ENCODE measurements around the gene SRD5A1. TPM values are rescaled to one million over a fixed set of nuclear protein-coding genes. Genes with fewer than 3 reads are reported as not detected.
"Not testable (repeated sequence)": the region's sequence is repeated elsewhere in the genome, so short reads cannot be mapped to it uniquely, and the experiment has no call there.

The SRD5A1 gene
- total and polyA plus RNA-seq, 11 donors: 0.80 to 6.7 (median 3.8) TPM

GRCh38 chr5:6659941-6660684 is 26.9 kb downstream of the SRD5A1 start:
- 94 to 95% (median 94%) methylated on average over 13 of the region's 13 CpGs for WGBS, 4 donors
- DNase-seq: no peak
- Histone ChIP-seq H3K4me3 (no peak overlapping the region), H3K4me1 (no peaks in the 10 kb centered on the region), H3K36me3 (peaks cover 0 to 53% (median 29%) of the 10 kb centered on the region in 9 donors), H3K27ac (no peak overlapping the region), H3K27me3 (no peaks in the 10 kb centered on the region), H3K9me3 (peaks cover 0 to 21% (median 12%) of the 10 kb centered on the region in 12 donors)
- no peak for TF ChIP-seq POLR2A (IDR thresholded peaks at IDR 0.05)
- TF ChIP-seq CTCF (IDR thresholded peaks at IDR 0.05): no peak
- ATAC-seq: no peak
- intact Hi-C loops (cut with DNase I): no loop called here

DNA sequence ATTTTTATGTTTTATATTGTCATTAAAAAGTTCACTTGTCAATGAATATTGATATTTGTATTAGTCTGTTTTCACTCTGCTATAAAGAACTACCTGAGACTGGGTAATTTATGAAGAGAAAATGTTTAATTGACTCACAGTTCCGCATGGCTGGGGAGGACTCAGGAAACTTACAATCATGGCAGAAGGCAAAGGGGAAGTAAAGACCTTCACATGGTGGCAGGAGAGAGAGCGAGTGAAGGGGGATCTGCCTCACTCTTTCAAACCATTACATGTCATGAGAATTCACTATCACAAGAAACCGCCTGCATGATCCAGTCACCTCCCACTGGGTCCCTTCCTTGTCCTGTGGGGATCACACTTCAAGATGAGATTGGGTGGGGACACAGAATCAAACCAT is 27.4 kb downstream of the SRD5A1 start:
- Histone ChIP-seq H3K27ac (no peak overlapping the region), H3K4me1 (no peaks in the 10 kb centered on the region), H3K27me3 (no peaks in the 10 kb centered on the region), H3K4me3 (no peak overlapping the region), H3K36me3 (peaks cover 0 to 48% (median 26%) of the 10 kb centered on the region in 9 donors), H3K9me3 (peaks cover 0 to 20% (median 12%) of the 10 kb centered on the region in 12 donors)
- WGBS, 4 donors: 97 to 100% (median 98%) methylated on average over 3 of the region's 3 CpGs
- no peak for TF ChIP-seq CTCF (IDR thresholded peaks at IDR 0.05)
- no peak for TF ChIP-seq POLR2A (IDR thresholded peaks at IDR 0.05)
- ATAC-seq: no peak
- intact Hi-C loops (cut with DNase I): no loop called here
- DNase-seq: no peak

DNA sequence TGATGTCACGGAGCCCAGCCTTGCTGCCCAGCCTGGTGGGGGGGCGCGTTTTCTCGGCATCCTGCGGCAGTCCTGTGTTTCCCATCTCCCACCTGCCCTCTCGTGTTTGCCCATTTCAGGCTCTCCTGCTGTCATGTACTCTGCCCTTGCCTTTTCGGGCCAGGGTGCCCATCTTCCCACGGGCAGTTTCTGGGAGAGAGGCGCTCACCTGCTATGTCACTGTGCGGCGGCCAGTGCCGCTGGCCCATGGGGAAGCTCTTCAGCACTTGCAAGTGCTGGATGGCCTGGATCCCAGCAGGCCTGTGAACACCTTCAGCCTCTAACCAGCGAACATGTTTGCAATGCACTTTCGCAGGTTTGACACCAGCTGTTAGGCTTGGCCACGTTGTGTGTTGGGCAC is 33.5 kb downstream of the SRD5A1 start:
- ATAC-seq (no peak), DNase-seq (no peak)
- H3K9me3 ChIP-seq: no peaks in the 10 kb centered on the region
- no peak overlapping the region for H3K27ac ChIP-seq
- no peak for TF ChIP-seq POLR2A (IDR thresholded peaks at IDR 0.05)
- no peak for TF ChIP-seq CTCF (IDR thresholded peaks at IDR 0.05)
- intact Hi-C loops (cut with DNase I): no loop called here
- no peaks in the 10 kb centered on the region for H3K4me1 ChIP-seq
- 91 to 95% (median 94%) methylated on average over 15 of the region's 15 CpGs for WGBS, 4 donors
- peaks cover 0 to 32% (median 6%) of the 10 kb centered on the region in 9 donors for H3K36me3 ChIP-seq
- no peaks in the 10 kb centered on the region for H3K27me3 ChIP-seq
- H3K4me3 ChIP-seq: no peak overlapping the region

GRCh38 chr5:6667648-6668047 is 34.4 kb downstream of the SRD5A1 start:
- no peaks in the 10 kb centered on the region for H3K9me3 ChIP-seq
- no peak for ATAC-seq
- no peak overlapping the region for H3K27ac ChIP-seq
- H3K4me1 ChIP-seq: no peaks in the 10 kb centered on the region
- H3K36me3 ChIP-seq: peaks cover 0 to 29% (median 6%) of the 10 kb centered on the region in 9 donors
- DNase-seq: no peak
- H3K27me3 ChIP-seq: no peaks in the 10 kb centered on the region
- H3K4me3 ChIP-seq: no peak overlapping the region
- no peak for TF ChIP-seq CTCF (IDR thresholded peaks at IDR 0.05)
- no peak for TF ChIP-seq POLR2A (IDR thresholded peaks at IDR 0.05)
- intact Hi-C loops (cut with DNase I): no loop called here
- WGBS, 4 donors: 90 to 98% (median 94%) methylated on average over 5 of the region's 5 CpGs

GRCh38 chr5:6668717-6669116 is 35.5 kb downstream of the SRD5A1 start:
- intact Hi-C loops (cut with DNase I); DNase-seq; H3K27me3 ChIP-seq; ATAC-seq; H3K4me3 ChIP-seq; H3K9me3 ChIP-seq; H3K4me1 ChIP-seq; H3K27ac ChIP-seq: not testable (repeated sequence)
- 84 to 90% (median 85%) methylated on average over 7 to 9 of the region's 9 CpGs for WGBS, 4 donors
- H3K36me3 ChIP-seq: peaks cover 0 to 22% (median 3%) of the 10 kb centered on the region in 9 donors
